T-helper 9 cell (primary cell): Measurements from ENCODE around the gene KRTAP20-4.

Experiments used
- DNase-seq: peaks from one replicate; pipeline ENCODE4 v3.0.0-alpha.2; 2020

KRTAP20-4 gene

GRCh38 chr21:30668776-30669175 lies 48.3 kb downstream of the KRTAP20-4 start:
- no peak for DNase-seq
